GM18873 (cell line): Measurements from ENCODE around the gene SYNJ2.

Source experiments
- ATAC-seq: cut with Tn5 transposase; IDR thresholded peaks from one replicate; pipeline ENCODE4 v1.9.1; 2021; ENCODE audit warnings: mild to moderate bottlenecking, moderate library complexity, moderate number of reproducible peaks; ENCODE audit not compliant: unreplicated experiment, low FRiP score

The SYNJ2 gene

DNA sequence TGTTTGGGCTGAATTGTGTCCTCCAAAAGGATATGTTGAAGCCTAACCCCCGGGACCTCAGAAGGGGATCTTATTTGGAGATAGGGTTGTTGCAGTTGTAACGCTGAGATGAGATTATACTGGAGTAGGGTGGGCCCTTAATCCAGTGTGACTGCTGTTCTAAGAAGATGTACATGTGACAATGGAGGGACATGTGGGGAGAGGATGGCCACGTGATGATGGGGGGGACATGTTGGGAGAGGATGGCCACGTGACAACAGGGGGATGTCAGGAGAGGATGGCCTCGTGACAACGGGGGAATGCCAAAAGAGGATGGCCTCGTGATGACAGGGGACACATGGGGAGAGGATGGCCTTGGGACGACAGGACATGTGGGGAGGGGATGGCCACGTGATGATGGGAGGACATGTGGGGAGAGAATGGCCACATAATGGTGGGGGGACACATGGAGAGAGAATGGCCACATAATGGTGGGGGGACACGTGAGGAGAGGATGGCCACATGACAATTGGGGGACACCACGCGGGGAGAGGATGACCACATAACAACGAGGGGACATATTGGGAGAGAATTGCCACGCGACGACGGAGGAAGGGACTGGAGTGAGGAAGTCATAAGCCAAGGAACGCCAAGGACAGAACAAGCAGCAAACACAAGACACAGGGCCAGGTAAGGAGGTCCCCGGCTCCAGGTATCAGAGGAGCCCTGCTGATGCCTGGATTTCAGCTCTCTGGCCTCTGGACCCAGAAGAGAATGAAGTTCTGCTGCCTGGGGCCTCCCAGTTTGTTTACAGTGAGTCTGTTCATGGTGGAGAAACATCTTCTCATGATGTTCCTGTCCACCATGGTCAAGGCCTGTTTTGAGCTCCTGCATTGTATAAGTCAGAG, 29.2 kb downstream of the SYNJ2 start:
- no peak for ATAC-seq

DNA sequence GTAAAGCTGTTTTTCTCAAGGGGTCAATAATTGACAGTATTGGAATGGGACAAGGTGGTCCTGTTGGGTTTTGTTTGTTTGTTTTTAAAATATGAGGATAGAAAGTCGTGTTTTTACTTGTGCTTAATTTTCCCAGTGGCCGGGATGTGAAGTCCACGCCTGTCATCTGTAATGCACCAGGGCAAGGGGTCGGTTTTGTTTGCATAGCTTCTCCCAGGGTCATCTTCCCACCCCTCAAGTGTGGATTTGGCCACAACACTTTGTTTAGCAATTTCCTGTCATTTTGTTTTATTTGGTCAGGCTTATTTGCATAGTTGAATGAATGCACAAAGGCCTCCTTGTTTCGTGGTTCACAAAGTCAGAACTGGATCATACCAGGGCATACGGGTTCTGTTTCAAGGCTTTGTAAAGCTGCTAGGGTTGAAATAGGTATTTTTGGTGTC, 29.8 kb downstream of the SYNJ2 start:
- no peak for ATAC-seq

DNA sequence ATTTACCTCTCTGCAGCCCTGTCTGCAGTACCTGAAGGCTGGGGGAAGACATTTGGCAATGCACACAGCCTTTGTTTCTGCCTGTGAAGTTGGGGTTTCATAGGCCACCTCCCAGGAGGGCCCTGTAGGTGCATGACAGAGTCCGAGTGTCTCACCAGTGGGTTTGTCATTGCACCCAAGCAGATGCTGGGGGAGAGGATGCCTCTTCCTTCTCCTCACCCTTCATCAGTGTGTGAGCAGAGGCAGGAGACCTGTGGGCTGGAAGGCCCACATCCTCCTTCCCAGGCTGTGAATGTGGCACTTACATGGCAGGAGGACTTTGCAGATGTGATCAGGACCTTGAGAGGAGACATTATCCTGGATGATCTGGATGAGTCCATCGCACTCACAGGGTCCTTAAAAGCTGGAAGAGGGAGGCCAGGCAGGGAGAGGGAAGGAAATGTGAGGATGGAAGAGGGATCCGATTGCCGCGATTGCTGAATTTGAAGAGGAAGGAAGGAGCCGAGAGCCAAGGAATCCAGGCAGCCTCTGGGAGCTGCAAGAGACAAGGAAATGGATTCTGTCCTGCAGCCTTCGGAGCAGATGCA, 30.4 kb downstream of the SYNJ2 start:
- ATAC-seq: no peak

DNA sequence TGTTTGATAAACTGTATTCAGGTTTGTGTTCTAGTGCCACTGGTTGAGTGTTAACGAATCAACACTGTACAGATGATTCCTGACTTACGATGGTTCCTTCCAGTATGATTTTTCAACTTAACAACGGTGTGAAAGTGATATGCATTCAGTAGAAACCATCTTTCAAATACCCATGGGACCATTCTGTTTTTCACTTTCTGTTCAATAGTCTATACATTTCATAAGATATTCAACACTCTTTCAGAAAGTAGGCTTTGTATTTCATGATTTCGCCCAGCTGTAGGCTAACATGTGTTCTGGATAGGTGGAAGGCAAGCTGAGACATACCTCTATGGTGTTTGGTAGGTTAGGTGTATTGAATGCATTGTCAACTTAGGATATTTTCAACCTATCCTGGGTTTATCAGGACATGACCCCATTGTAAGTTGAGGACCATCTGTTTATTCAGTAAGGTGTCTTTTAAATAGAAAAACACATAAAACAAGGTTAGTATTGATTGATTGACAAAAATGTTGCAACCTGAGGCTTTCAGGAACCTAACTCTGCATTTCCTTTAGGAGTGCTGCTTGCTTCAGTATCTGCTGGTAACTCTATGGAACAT, 32.3 kb downstream of the SYNJ2 start:
- no peak for ATAC-seq

DNA sequence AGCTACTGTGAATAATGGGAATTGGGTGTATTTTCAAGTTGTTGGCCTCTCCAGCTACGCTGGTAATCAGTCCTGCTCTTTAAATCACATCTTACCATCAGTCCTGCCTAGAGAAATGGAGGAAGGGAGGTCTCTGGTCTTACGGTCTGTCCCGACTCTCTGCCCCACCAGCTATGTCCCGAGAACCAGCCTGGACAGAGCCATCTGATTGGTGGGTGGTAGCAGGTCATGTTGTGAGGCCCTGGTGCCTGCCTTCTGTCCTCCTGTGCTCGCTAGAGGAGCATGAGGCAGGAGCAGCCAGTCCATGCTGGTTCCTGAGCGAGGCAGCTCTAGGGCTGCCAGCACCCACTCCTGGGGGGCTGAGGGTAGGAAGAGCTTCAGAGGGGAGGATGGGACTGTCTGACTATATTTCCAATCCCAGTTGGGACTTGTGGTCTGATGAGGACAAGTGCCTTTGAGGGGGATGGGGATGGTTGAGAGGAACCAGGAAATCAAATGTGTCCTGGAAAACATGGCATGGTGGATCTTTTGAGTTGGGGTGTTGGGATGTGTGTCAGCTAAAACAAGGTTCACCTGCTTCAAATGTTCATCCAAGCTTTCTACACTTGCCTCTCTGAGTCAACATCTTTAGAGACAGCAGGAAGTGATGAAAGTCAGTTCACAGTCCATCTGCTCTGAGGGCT, 33.0 kb downstream of the SYNJ2 start:
- no peak for ATAC-seq

DNA sequence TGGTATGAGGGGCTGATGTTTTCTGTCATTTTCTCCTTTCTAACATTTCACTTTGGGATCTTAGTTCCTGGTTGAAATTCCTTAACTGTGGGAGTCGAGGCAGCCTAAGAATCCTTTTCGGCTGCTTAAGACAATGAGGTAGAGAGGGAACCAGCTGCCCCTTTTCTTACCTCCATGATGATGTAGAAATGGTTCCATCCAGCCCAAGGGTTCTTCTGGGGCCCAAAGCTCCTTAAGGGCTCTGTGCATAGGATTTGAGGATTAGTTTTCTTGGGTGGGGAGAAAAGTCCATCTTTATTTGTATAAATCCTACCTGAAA, 33.5 kb downstream of the SYNJ2 start:
- ATAC-seq: no peak

DNA sequence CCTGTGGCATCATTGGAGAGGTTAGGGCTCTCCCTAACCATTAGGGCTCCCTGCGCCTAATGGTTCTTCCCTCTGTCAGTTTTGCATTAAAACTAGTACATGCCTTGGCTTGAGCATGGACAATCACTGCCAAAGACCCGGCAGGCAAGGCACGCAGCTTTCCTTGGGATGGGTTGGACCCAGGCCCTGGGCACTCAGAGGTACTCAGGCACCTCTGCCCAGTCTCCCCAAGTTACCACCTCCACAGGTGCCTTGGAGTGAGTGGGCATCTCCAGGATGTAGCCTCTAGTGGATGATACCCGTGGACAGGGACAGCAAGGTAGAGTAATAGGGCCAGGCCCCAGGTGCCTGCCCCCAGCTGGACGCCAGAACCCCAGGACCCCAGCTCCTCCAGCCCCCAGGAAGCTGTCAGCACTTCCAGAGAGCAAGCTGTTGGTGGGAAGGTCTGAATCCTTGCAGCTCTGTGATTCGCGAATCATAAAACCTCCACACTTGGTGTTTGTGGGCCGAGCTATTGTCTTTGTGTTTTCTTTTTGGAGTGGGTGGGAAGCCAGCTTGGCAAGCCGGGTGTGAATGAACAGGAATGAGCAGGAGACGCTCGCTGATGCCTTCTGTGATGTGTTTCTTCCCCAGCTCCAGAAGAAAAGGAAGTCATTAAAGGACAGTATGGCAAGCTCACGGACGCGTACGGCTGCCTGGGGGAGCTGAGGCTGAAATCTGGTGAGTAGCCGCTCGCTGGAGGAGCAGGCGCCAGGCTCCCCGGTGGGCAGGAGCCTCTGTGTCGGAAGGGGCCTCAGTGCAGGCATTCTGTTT, 35.1 kb downstream of the SYNJ2 start:
- ATAC-seq: no peak

DNA sequence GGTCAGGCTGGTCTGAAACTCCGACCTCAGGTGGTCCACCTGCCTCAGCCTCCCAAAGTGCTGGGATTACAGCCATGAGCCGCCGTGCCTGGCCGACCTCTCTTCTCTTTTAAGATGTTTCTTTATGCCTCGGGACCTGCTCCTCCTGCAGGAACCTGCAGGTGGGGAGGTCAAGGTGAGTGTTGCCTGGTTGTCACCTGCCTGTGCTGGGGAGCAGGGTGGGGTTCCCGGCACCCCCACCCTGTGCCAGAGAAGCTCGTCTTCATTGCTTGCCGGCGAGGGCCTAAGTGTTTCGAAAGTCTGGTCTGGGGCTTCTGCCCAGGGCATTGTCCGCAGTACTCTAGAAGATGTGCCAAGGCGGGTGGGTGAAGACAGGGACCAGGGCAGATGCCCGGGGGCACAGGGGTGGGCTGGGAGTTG, 36.0 kb downstream of the SYNJ2 start:
- no peak for ATAC-seq

DNA sequence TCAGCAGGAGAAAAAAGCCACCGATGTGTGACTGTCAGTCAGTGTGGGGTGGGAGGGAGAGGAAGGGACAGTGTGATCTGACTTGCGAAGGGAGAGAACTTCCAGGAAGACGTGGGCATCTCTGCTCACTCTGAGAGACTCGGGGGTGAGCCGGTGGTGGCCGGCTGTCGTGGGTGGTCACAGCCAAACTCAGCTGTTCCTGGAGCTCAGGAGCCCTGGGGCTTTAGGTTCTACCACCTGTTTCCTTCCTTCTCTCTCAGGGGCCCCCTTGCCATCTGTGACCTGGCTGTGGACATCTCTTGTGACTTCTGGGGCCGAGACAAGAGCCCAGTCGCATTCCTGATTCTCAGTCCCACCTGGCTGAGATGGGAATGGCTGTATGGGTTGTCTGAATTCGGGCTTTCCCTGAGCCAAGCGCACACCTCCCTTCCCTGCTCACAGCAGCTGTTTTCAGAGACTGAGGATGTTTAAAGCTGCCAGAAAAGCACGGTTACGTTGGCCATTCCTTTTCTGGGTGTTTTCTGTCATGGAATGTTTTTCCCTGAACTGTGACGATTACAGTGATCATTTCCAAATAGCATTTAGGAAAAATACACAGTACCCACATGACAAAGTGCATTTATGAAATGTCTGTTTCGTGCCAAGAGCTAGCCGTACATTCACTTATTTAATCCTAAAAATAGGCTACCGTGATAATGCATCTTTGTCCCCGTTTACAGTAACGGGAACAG, 36.5 kb downstream of the SYNJ2 start:
- no peak for ATAC-seq

DNA sequence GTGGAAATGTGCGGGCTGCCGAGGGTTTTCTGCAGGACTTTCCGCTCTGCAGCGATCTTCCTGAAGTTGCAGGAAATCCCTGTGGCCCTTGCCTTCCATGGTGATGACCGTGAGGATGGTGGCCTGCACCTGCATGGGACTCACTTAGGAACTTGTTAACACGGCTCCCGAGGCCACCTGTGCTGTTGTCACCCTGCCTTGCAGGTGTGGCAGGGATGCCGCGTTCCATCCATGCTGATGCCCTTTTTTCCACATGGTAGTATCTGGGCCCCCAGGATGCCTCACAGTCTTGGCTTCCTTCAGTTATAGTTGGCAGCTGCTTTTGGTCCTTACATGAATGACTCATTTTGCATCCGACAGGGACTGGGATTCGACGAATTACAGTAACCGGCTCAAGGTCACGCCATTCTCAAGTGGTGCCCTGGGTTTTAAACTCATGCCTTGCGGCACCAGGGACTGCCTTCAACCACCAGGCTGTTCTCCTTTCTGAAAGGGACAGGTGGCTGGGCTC, 37.2 kb downstream of the SYNJ2 start:
- no peak for ATAC-seq

DNA sequence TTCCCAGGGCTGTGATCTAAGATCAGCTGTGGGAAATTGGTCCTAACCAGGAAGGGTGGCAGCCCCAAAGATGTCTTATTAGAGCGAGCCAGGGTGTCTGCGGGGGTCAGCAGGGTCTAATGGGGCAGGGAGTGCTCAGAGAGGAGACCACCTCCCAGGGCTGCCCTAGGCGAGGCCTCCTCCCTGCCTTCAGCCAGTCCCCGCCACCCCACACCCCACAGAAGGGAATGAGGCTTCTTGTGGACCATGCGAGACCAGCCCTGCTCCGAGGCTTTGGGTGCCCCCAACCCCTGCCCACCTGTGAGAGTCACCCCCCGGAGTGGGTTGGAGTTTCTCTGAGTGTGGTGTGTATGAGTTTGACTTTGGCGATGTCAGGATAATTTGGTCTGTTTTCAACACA, 37.8 kb downstream of the SYNJ2 start:
- ATAC-seq: no peak

DNA sequence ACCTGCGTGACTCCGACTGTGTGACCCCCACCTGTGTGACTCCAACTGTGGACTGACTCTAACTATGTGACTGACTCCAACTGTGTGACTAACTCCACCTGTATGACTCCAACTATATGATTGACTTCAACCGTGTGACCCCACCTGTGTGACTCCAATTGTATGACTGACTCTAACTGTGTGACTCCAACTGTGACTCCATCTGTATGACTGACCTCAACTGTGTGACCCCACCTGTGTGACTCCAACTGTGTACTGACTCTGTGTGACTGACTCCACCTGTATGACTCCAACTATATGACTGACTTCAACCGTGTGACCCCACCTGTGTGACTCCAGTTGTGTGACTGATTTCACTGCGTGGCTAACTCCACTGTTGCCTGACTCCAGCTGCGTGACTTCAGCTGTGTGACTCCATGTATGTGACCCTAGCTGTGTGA, 38.6 kb downstream of the SYNJ2 start:
- no peak for ATAC-seq

DNA sequence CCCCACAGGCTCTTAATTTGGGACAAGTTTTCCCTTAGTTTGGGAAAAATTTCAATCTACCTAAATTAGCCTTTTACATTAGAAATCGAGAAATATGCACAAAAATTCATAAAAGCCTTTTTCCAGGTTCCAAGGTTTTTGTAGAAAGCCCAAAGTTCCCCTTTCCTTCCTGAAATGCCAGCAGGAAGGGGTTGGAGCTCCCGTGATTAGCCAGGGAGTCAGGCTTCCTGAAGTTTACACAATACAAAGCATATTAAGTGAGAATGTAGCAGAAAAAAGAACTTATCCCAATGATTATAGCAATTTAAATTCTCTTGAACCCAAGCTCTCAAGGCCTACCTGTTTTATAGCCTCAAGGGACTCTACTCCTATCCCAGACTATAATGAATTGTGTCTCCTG, 39.1 kb downstream of the SYNJ2 start:
- no peak for ATAC-seq

DNA sequence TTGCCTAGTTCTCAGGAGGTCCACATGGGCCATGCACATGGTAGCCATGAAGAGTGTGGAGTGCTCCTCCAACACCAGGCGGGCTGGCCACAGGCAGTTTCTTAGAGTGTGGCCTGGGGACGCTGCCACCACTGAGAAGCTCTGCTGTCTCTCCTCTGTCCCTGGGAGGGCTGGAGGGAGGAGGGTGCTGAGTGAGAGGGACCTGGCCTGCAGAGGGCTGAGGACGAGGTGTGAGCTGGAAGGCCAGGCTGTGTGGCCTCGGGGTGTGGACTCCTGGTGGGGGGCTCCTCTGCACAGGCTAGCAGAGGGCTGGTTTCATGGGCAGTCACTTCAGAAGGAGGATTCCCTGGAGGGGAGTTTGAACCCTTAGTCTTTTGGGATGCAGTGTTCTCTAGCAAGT, 39.7 kb downstream of the SYNJ2 start:
- no peak for ATAC-seq

DNA sequence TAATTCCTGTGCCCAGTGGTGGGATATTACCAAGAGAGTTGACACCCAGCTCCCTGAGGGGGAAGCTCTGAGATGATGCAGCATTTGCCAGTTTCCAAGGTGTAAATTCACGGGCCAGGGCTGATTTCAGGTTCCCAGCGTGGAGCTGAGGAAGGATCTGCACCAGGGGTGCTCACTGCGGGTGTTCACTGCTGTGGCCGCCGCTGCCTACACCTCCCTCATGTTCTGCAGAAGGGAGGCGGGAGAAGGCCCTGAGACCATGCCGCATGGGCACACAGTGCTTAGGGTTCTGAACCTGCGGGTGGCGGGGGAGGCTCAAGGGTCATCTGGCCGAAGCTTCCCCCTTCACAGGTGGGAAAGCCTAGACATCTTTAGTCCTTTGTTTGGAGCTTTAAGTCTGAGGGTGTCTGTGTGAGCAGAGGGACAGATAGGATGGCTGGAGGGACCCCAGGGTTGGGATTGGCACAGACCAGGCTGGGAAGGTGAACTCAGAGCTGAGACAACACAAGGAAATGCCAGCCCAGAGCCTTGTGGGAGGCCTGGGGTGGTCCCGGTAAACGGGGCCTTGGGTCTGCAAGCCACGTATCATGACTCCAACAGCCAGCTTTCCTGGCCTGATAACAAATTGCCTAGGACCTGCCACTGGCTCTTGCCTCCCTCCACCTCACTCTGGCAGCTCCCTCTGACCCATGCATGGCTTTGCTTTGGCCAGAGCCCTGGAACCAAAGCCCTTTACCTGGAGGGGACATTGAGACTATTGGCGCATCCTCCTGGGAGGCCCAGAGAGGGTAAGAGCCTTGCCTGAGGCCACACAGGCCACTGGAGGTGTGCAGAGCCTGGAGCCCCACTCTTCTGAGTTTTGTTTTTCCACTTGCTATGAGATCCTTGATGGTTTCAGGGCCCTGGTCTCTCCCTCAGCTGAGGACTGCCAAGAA, 40.4 kb downstream of the SYNJ2 start:
- ATAC-seq: no peak

DNA sequence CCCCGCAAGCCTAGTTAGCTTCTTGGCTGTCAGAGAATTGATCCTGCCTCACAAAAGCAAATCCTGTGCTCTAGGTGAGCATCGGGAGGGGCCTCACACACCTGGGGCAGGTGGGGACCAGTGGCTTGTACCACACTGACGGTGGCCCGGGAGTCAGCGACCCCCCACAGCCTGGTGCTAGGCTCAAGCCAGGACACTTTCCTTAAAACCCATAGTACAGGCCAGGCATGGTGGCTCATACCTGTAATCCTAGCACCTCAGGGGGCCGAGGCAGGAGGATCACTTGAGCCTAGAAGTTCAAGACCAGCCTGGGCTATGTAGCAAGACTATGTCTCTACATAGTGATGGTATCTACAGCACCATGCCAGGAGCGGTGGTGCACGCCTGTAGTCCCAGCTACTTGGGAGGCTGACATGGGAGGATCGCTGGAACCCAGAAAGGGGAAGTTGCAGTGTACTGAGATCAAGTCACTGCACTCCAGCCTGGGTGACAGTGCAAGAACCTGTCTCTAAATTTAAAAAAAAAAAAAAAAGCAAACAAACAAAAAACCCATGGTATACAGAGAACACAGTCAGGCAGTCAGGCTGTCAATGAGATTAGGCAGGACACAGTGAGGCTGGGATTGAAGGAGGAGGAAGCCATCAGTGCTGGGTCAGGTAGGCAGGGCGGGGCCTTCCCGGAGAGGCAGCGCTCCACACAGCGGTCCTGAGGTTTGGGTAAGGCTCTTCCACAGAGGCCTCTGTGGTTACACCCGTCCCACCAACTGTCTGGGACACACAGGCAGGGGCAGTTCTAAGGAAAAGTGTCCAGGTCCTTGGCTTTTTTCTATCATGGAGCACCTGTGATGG, 41.3 kb downstream of the SYNJ2 start:
- ATAC-seq: no peak

DNA sequence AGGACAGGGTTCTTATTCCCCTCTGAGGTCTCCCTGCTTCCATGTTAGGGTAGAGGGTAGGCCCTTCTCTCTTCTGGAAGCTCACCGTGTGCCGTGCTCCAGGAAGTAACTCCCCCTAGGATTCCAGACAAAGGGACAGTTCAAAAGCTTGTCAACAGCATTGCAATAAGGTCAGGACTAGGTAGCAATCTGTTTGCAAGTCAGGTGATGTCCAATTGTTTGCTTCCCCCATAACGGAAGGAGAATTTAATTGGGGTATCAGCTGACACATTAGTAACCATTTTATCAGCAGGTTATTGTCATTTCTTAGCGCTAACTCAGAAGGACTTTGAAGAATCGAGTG, 41.9 kb downstream of the SYNJ2 start:
- no peak for ATAC-seq
